H1 (cell line): ENCODE data around the gene RGP1. TPM values are rescaled to one million over a fixed set of nuclear protein-coding genes. Genes with fewer than 3 reads are reported as not detected.
A peak's percentile ranks its signal among the peaks of the same experiment; 100 is the strongest.

Source experiments
- CTCF ChIA-PET: fragments of 300-600 bp; sonication (Branson Sonifier 250); formaldehyde crosslinking; loops from one replicate; lab custom pipeline; 2021; ENCODE audit not compliant: partially characterized antibody; lab: Charles Lee
- POLR2A ChIA-PET: fragments of 300-600 bp; sonication (Branson Sonifier 250); formaldehyde crosslinking; loops from one replicate; lab custom pipeline; 2021; ENCODE audit warnings: inconsistent platforms; ENCODE audit not compliant: partially characterized antibody; lab: Charles Lee
- DNase-seq, 2 experiments: peaks; one replicate each; pipeline versions ENCODE4 v3.0.0 to v3.0.0-alpha.2; 2010 to 2022; ENCODE audit warnings: low spot score in 2 of 2, low read depth in 1 of 2, mixed read lengths in 1 of 2
- FAIRE-seq: peaks from 2 replicates; lab custom pipeline; 2011; peaks lifted over from hg19 to GRCh38; lab: Jason Lieb, UNC
- H2AFZ ChIP-seq: 2 replicates; pipeline ENCODE4 v1.8.1; 2012; ENCODE audit warnings: low read length, inconsistent platforms
- H2AK5ac ChIP-seq: 2 replicates; pipeline ENCODE4 v1.6.1; 2013; ENCODE audit warnings: low read depth, low read length
- H2BK120ac ChIP-seq: replicated peaks from 2 replicates; pipeline ENCODE3; 2013; ENCODE audit warnings: low read depth, low read length, inconsistent platforms
- H2BK12ac ChIP-seq: 2 replicates; pipeline ENCODE4 v1.6.1; 2013; ENCODE audit warnings: low read depth, low read length
- H2BK15ac ChIP-seq: 2 replicates; pipeline ENCODE4 v1.6.1; 2013; ENCODE audit warnings: low read length
- H2BK20ac ChIP-seq: 2 replicates; pipeline ENCODE4 v1.6.1; 2013; ENCODE audit warnings: low read length
- H2BK5ac ChIP-seq: 2 replicates; pipeline ENCODE4 v1.6.1; 2013; ENCODE audit warnings: low read depth, low read length
- H3K14ac ChIP-seq: 2 replicates; pipeline ENCODE4 v1.6.1; 2013; ENCODE audit warnings: inconsistent platforms; ENCODE audit not compliant: insufficient read length
- H3K18ac ChIP-seq: 2 replicates; pipeline ENCODE4 v1.6.1; 2013; ENCODE audit warnings: low read length; ENCODE audit errors: extremely low read depth
- H3K23ac ChIP-seq: 2 replicates; pipeline ENCODE4 v1.6.1; 2013; ENCODE audit warnings: inconsistent platforms; ENCODE audit not compliant: insufficient read length
- H3K23me2 ChIP-seq: 2 replicates; pipeline ENCODE4 v1.6.1; 2013; ENCODE audit warnings: low read depth, low read length
- H3K27ac ChIP-seq: 2 replicates; pipeline ENCODE4 v1.6.1; 2011; ENCODE audit warnings: low read depth, low read length, inconsistent platforms
- H3K27me3 ChIP-seq, 4 experiments: replicated peaks in 1 of 4; 1 replicate in 1 of 4; 2 replicates in 3 of 4; pipeline versions ENCODE4 v1.6.1 to v1.8.1; 2011 to 2013; ENCODE audit warnings: low read length in 3 of 4, mild to moderate bottlenecking in 3 of 4, inconsistent platforms in 2 of 4, mixed read lengths in 2 of 4, moderate library complexity in 1 of 4; ENCODE audit not compliant: control insufficient read depth in 3 of 4, insufficient read depth in 3 of 4; ENCODE audit errors: extremely low read depth in 1 of 4
- H3K36me3 ChIP-seq, 4 experiments: 2 replicates each; pipeline versions ENCODE4 v1.6.1 to v1.8.1; 2011 to 2013; ENCODE audit warnings: mild to moderate bottlenecking in 4 of 4, low read length in 3 of 4, moderate library complexity in 2 of 4, control low read depth in 1 of 4, inconsistent platforms in 1 of 4; ENCODE audit not compliant: insufficient read depth in 4 of 4, control insufficient read depth in 2 of 4
- H3K4ac ChIP-seq: replicated peaks from 2 replicates; pipeline ENCODE3; 2013; ENCODE audit warnings: low read length, low read depth, mixed read lengths, inconsistent platforms; ENCODE audit not compliant: insufficient read length
- H3K4me1 ChIP-seq, 4 experiments: replicated peaks in 1 of 4; 1 replicate in 1 of 4; 2 replicates in 3 of 4; pipeline versions ENCODE4 v1.6.1 to v1.8.1; 2011 to 2013; ENCODE audit warnings: low read length in 3 of 4, inconsistent platforms in 2 of 4, mixed read lengths in 1 of 4; ENCODE audit not compliant: insufficient read depth in 4 of 4, control insufficient read depth in 3 of 4
- H3K4me2 ChIP-seq, 2 experiments: 2 replicates each; pipeline versions ENCODE4 v1.6.1 to v1.8.1; 2011 to 2013; ENCODE audit warnings: low read depth in 2 of 2, low read length in 2 of 2, control low read depth in 1 of 2, inconsistent platforms in 1 of 2, mild to moderate bottlenecking in 1 of 2; ENCODE audit not compliant: insufficient read depth in 1 of 2
- H3K4me3 ChIP-seq, 4 experiments: fragments of 200-600, 300-600 bp in 1 of 4; sonication (generic), shearing (Covaris generic), sonication (Bioruptor Twin) in 1 of 4; 2 replicates each; pipeline versions ENCODE4 v1.5.1 to v1.8.1; 2011 to 2016; ENCODE audit warnings: low read length in 4 of 4, low read depth in 3 of 4, control low read depth in 2 of 4, inconsistent platforms in 2 of 4, mild to moderate bottlenecking in 2 of 4, mixed read lengths in 1 of 4, moderate library complexity in 1 of 4; ENCODE audit not compliant: insufficient read depth in 2 of 4; ENCODE audit errors: extremely low read depth in 1 of 4
- H3K56ac ChIP-seq: replicated peaks from 2 replicates; pipeline ENCODE3; 2013; ENCODE audit warnings: low read depth, mild to moderate bottlenecking, mixed read lengths, low read length, inconsistent platforms; ENCODE audit not compliant: insufficient read length
- H3K79me1 ChIP-seq: 2 replicates; pipeline ENCODE4 v1.6.1; 2013; ENCODE audit warnings: low read depth, low read length, control low read depth
- H3K79me2 ChIP-seq, 2 experiments: 2 replicates each; pipeline versions ENCODE4 v1.6.1 to v1.8.1; 2012 to 2013; ENCODE audit warnings: low read length in 2 of 2, mild to moderate bottlenecking in 2 of 2, inconsistent platforms in 1 of 2; ENCODE audit not compliant: insufficient read depth in 2 of 2, control insufficient read depth in 1 of 2
- H3K9ac ChIP-seq, 4 experiments: replicated peaks in 1 of 4; 1 replicate in 1 of 4; 2 replicates in 3 of 4; pipeline versions ENCODE4 v1.6.1 to v1.8.1; 2011 to 2013; ENCODE audit warnings: low read depth in 3 of 4, low read length in 3 of 4, control low read depth in 2 of 4, mild to moderate bottlenecking in 2 of 4, moderate library complexity in 2 of 4, inconsistent platforms in 1 of 4; ENCODE audit errors: extremely low read depth in 1 of 4
- H3K9me3 ChIP-seq, 2 experiments: 2 replicates each; pipeline versions ENCODE4 v1.6.1 to v1.8.1; 2012 to 2013; ENCODE audit warnings: mild to moderate bottlenecking in 2 of 2, moderate library complexity in 2 of 2, control low read depth in 1 of 2, inconsistent platforms in 1 of 2, low read depth in 1 of 2, low read length in 1 of 2, mixed read lengths in 1 of 2; ENCODE audit not compliant: insufficient read depth in 2 of 2
- H4K20me1 ChIP-seq, 2 experiments: replicated peaks in 1 of 2; 2 replicates each; pipeline versions ENCODE3 to v1.8.1; 2011 to 2013; ENCODE audit warnings: inconsistent platforms in 2 of 2, low read length in 2 of 2, mild to moderate bottlenecking in 1 of 2; ENCODE audit not compliant: insufficient read depth in 2 of 2, control insufficient read depth in 1 of 2
- H4K5ac ChIP-seq: 2 replicates; pipeline ENCODE4 v1.6.1; 2013; ENCODE audit warnings: low read length, low read depth, mixed read lengths, inconsistent platforms; ENCODE audit not compliant: insufficient read length
- H4K8ac ChIP-seq: 2 replicates; pipeline ENCODE4 v1.8.0; 2013; ENCODE audit warnings: mild to moderate bottlenecking, moderate library complexity, low read length, inconsistent platforms; ENCODE audit not compliant: insufficient read depth; ENCODE audit errors: extremely low read depth
- H4K91ac ChIP-seq: replicated peaks from 2 replicates; pipeline ENCODE3; 2013; ENCODE audit warnings: low read length, mixed read lengths, inconsistent platforms; ENCODE audit not compliant: insufficient read length
- NANOG ChIP-seq: IDR thresholded peaks from 2 replicates; pipeline ENCODE4 v1.6.1; 2011; ENCODE audit warnings: low read length, low read depth, mild to moderate bottlenecking, inconsistent platforms; ENCODE audit not compliant: insufficient read depth, poor library complexity, severe bottlenecking
- POLR2A ChIP-seq, 2 experiments: IDR thresholded peaks; 1 replicate in 1 of 2; 2 replicates in 1 of 2; pipeline ENCODE4 v1.6.1; 2011; ENCODE audit warnings: low read depth in 2 of 2, low read length in 2 of 2, mild to moderate bottlenecking in 2 of 2; ENCODE audit errors: control extremely low read depth in 1 of 2
- WGBS, 2 experiments: shearing (Covaris generic) in 1 of 2; methylation state at CpG; one replicate each; pipeline versions ENCODE4 v1.1.6 to v1.1.7; 2013 to 2015; ENCODE audit warnings: low lambda C conversion rate in 2 of 2, mixed read lengths in 2 of 2, inconsistent platforms in 1 of 2, low coverage in 1 of 2, missing lambda C conversion rate in 1 of 2; ENCODE audit not compliant: insufficient replicate concordance in 2 of 2, insufficient coverage in 1 of 2, insufficient read length in 1 of 2; ENCODE audit errors: extremely low coverage in 1 of 2, missing lambda C conversion rate in 1 of 2; 5-methylcytosine and 5-hydroxymethylcytosine counted together
- polyA plus RNA-seq, 7 experiments: library from polyadenylated mRNA; depleted of rRNA in 3 of 7; stranded (reverse) in 5 of 7; unstranded in 2 of 7; fragments of >200 nt in 5 of 7; fragments of 200-250 nt in 2 of 7; gene quantifications; 1 replicate in 5 of 7; 2 replicates in 1 of 7; 4 replicates in 1 of 7; pipeline versions ENCODE4 v1.2.1 to v1.2.3, GENCODE V29; 2011 to 2013; ENCODE audit warnings: missing spikeins in 2 of 7, mixed read lengths in 2 of 7
- total RNA-seq: library from RNA; stranded (reverse); fragmentation: NEBNext Ultra II Directional; extraction: Animal tissue kit (Norgen Biotek cat#: 25700); gene quantifications from 2 replicates; pipeline ENCODE4 v1.2.1, GENCODE V29; 2021

The RGP1 gene
- total and polyA plus RNA-seq, 2 of the 8 experiments (the other 6 are each of a cell fraction or from before 2014, with no cell fraction given), result 11.8 to 22.7 TPM

GRCh38 chr9:35741740-35742139, 7.3 kb upstream of the RGP1 start:
- peaks cover 34 to 77% (median 65%) of the 10 kb centered on the region in 4 experiments for H3K36me3 ChIP-seq
- no peak overlapping the region for H2BK15ac ChIP-seq
- H4K91ac ChIP-seq, result no peak overlapping the region
- DNase-seq (no peak), FAIRE-seq (no peak)
- no peaks in the 10 kb centered on the region for H3K27me3 ChIP-seq
- no peak overlapping the region for H3K9ac ChIP-seq
- no peak overlapping the region for H2AK5ac ChIP-seq
- TF ChIP-seq POLR2A (IDR thresholded peaks at IDR 0.05; ENCODE audit: control extremely low read depth in 1 of 2, low read depth in 2 of 2, low read length in 2 of 2) (0 out of 3 replicates have a peak, but pooled peaks of 1 of the 2 experiments have one; percentile 19), NANOG (no peak)
- peaks cover 6 to 27% of the 10 kb centered on the region in 2 experiments for H4K20me1 ChIP-seq
- no peak overlapping the region for H2BK5ac ChIP-seq
- H2BK20ac ChIP-seq, result no peak overlapping the region
- no peak overlapping the region for H3K56ac ChIP-seq
- H4K8ac ChIP-seq, result no peak overlapping the region
- no peak overlapping the region for H3K27ac ChIP-seq
- 95% methylated on average over 7 of the region's 7 CpGs; no CpG with 5 or more reads in 1 of the 2 experiments for WGBS, 2 experiments
- H3K4me3 ChIP-seq, result no peak overlapping the region
- no peak overlapping the region for H3K18ac ChIP-seq
- CTCF ChIA-PET, result interaction anchor here (1.0 to 6.0 kb wide), 4 partner anchors 12 to 36 kb away, joined by 3 to 49 read pairs (median 3); partner anchors contain the start of genes CREB3, MSMP and TLN1
- H3K4me2 ChIP-seq, result no peak overlapping the region
- H3K23ac ChIP-seq, result no peak overlapping the region
- H3K9me3 ChIP-seq, result no peaks in the 10 kb centered on the region; a peak in 1 of 4 replicates
- H3K79me1 ChIP-seq, result peaks cover 5% of the 10 kb centered on the region; the same call in 1 of the 2 replicates
- peaks cover 3 to 19% of the 10 kb centered on the region in 2 experiments for H3K79me2 ChIP-seq
- no peak overlapping the region for H2AFZ ChIP-seq
- no peak overlapping the region for H3K4ac ChIP-seq
- POLR2A ChIA-PET, result interaction anchor here (0.5 to 4.8 kb wide), 8 partner anchors 6 to 102 kb away, joined by 3 to 35 read pairs (median 4); partner anchors contain the start of genes CREB3, GBA2, HINT2 and RGP1
- H3K4me1 ChIP-seq, result no peaks in the 10 kb centered on the region
- no peak overlapping the region for H2BK12ac ChIP-seq
- H4K5ac ChIP-seq, result no peak overlapping the region
- H2BK120ac ChIP-seq, result no peak overlapping the region
- H3K23me2 ChIP-seq, result no peaks in the 10 kb centered on the region; the same call in 1 of the 2 replicates
- H3K14ac ChIP-seq, result no peak overlapping the region
